OCI-LY3 (cell line): ENCODE data around the gene CDC42EP5.

ENCODE experiments used
- CTCF ChIP-seq: fragments of 200-600, 300-600 bp; sonication (generic); IDR thresholded peaks from 2 replicates; pipeline ENCODE4 v1.5.1; 2014; ENCODE audit warnings: antibody characterized with exemption, low read length, low read depth
- EZH2phosphoT487 ChIP-seq: fragments of 200-600 bp; shearing (Covaris generic); IDR thresholded peaks from 2 replicates; pipeline ENCODE4 v1.6.1; 2018; ENCODE audit warnings: antibody characterized with exemption, mixed run types, low read depth

- TF ChIP-seq CTCF, result no peak
- TF ChIP-seq EZH2phosphoT487, result no peak
These were observed 46.7 kb downstream of the CDC42EP5 start for GRCh38 chr19:54426291-54426931.
